CD14-positive monocyte (primary cell): ENCODE measurements around the gene SECISBP2. TPM values are rescaled to one million over a fixed set of nuclear protein-coding genes. Genes with fewer than 3 reads are reported as not detected.

Experiments
- DNase-seq, 3 donors: peaks; one replicate each; pipeline ENCODE4 v3.0.0-alpha.2; 2011 to 2022
- H2AFZ ChIP-seq: 2 replicates; pipeline ENCODE4 v1.6.0; 2012; ENCODE audit warnings: mild to moderate bottlenecking, low read depth, low read length, inconsistent platforms; ENCODE audit not compliant: insufficient read depth, poor library complexity, severe bottlenecking
- H3K27ac ChIP-seq, 2 donors: 1 replicate in 1 of 2; 2 replicates in 1 of 2; pipeline ENCODE4 v1.5.1; 2012 to 2013; ENCODE audit warnings: low read length in 2 of 2, control low read depth in 1 of 2, inconsistent platforms in 1 of 2, low read depth in 1 of 2, mild to moderate bottlenecking in 1 of 2
- H3K27me3 ChIP-seq, 2 donors: one replicate each; pipeline versions ENCODE4 v1.6.0 to v1.6.1; 2011 to 2013; ENCODE audit warnings: low read length in 2 of 2; ENCODE audit not compliant: control insufficient read depth in 2 of 2, insufficient read depth in 2 of 2
- H3K36me3 ChIP-seq, 2 donors: replicated peaks in 1 of 2; 1 replicate in 1 of 2; 2 replicates in 1 of 2; pipeline versions ENCODE4 v1.5.1 to v1.6.1; 2012 to 2013; ENCODE audit warnings: low read length in 2 of 2, control low read depth in 1 of 2, inconsistent platforms in 1 of 2, mild to moderate bottlenecking in 1 of 2; ENCODE audit not compliant: insufficient read depth in 2 of 2, control insufficient read depth in 1 of 2
- H3K4me1 ChIP-seq, 2 donors: 1 replicate in 1 of 2; 2 replicates in 1 of 2; pipeline versions ENCODE4 v1.5.1 to v1.6.1; 2012 to 2013; ENCODE audit warnings: low read length in 2 of 2, control low read depth in 1 of 2, inconsistent platforms in 1 of 2, mild to moderate bottlenecking in 1 of 2, moderate library complexity in 1 of 2; ENCODE audit not compliant: insufficient read depth in 2 of 2, control insufficient read depth in 1 of 2
- H3K4me2 ChIP-seq: replicated peaks from 2 replicates; pipeline ENCODE3; 2012; ENCODE audit warnings: low read length, moderate library complexity, mild to moderate bottlenecking; ENCODE audit not compliant: poor library complexity, severe bottlenecking; ENCODE audit errors: extremely low read depth
- H3K4me3 ChIP-seq, 3 experiments: fragments of 200-600 bp in 1 of 3; sonication (generic) in 1 of 3; replicated peaks in 1 of 3; 1 replicate in 2 of 3; 2 replicates in 1 of 3; pipeline ENCODE4 v1.5.1; 2011 to 2013; ENCODE audit warnings: low read length in 3 of 3, mild to moderate bottlenecking in 3 of 3, control low read depth in 2 of 3, low read depth in 2 of 3, inconsistent platforms in 1 of 3, moderate library complexity in 1 of 3
- H3K79me2 ChIP-seq: 2 replicates; pipeline ENCODE4 v1.6.0; 2012; ENCODE audit warnings: mild to moderate bottlenecking, control low read depth, inconsistent platforms, low read length, moderate library complexity; ENCODE audit not compliant: insufficient read depth
- H3K9ac ChIP-seq: 2 replicates; pipeline ENCODE4 v1.6.0; 2017; ENCODE audit warnings: low read length, mild to moderate bottlenecking; ENCODE audit not compliant: insufficient read depth, poor library complexity, severe bottlenecking
- H3K9me3 ChIP-seq, 2 donors: replicated peaks in 1 of 2; 1 replicate in 1 of 2; 2 replicates in 1 of 2; pipeline versions ENCODE4 v1.5.1 to v1.6.1; 2012 to 2013; ENCODE audit warnings: low read length in 2 of 2, control low read depth in 1 of 2; ENCODE audit not compliant: control insufficient read depth in 1 of 2, insufficient read depth in 1 of 2
- H4K20me1 ChIP-seq: 2 replicates; pipeline ENCODE4 v1.6.0; 2012; ENCODE audit warnings: mild to moderate bottlenecking, low read length, control low read depth, moderate library complexity; ENCODE audit not compliant: insufficient read depth
- H3K27ac Mint-ChIP-seq, 7 donors: one replicate each; pipeline ENCODE4 v1.8.0; 2020; ENCODE audit warnings: mild to moderate bottlenecking in 7 of 7, mixed read lengths in 7 of 7, moderate library complexity in 6 of 7, inconsistent platforms in 2 of 7
- H3K27me3 Mint-ChIP-seq, 3 donors: one replicate each; pipeline ENCODE4 v1.8.0; 2021 to 2022; ENCODE audit warnings: low read depth in 3 of 3, mild to moderate bottlenecking in 3 of 3, mixed read lengths in 3 of 3, moderate library complexity in 3 of 3, inconsistent platforms in 1 of 3
- H3K36me3 Mint-ChIP-seq, 2 donors: one replicate each; pipeline ENCODE4 v1.8.0; 2020; ENCODE audit warnings: mixed read lengths in 2 of 2, inconsistent platforms in 1 of 2, mild to moderate bottlenecking in 1 of 2
- H3K4me1 Mint-ChIP-seq: one replicate; pipeline ENCODE4 v1.8.0; 2020; ENCODE audit warnings: mild to moderate bottlenecking, mixed read lengths
- H3K4me3 Mint-ChIP-seq, 2 donors: one replicate each; pipeline ENCODE4 v1.8.0; 2020; ENCODE audit warnings: mild to moderate bottlenecking in 2 of 2, mixed read lengths in 2 of 2, moderate library complexity in 1 of 2
- H3K9me3 Mint-ChIP-seq, 7 donors: one replicate each; pipeline ENCODE4 v1.8.0; 2020 to 2022; ENCODE audit warnings: mixed read lengths in 7 of 7, mild to moderate bottlenecking in 6 of 7, moderate library complexity in 6 of 7, inconsistent platforms in 2 of 7
- CTCF ChIP-seq: fragments of 200-600 bp; IDR thresholded peaks from one replicate; pipeline ENCODE4 v1.8.0; 2022; ENCODE audit warnings: antibody characterized with exemption, mild to moderate bottlenecking
- WGBS: methylation state at CpG from one replicate; pipeline ENCODE4 v1.1.5; 2013; ENCODE audit warnings: missing lambda C conversion rate; ENCODE audit not compliant: insufficient coverage; 5-methylcytosine and 5-hydroxymethylcytosine counted together
- intact Hi-C, 2 donors: fragments of 100-400 bp; cut with micrococcal nuclease; formaldehyde crosslinking; loops; one replicate each; pipeline versions ENCODE4 v1.15.0 to v1.15.1; 2023
- polyA plus RNA-seq, 3 donors: library from polyadenylated mRNA; depleted of rRNA in 1 of 3; unstranded in 2 of 3; stranded (reverse) in 1 of 3; fragments of 300-500 nt in 2 of 3; fragments of >200 nt in 1 of 3; fragmentation: Illumina TruSeq in 2 of 3; gene quantifications; 1 replicate in 2 of 3; 2 replicates in 1 of 3; pipeline ENCODE4 v1.2.3, GENCODE V29; 2012 to 2021

SECISBP2 gene
- polyA plus RNA-seq, 3 donors = 8.6 to 51.4 (median 9.8) TPM

GRCh38 chr9:89352451-89352850 is 34.2 kb downstream of the SECISBP2 start:
- peak overlapping the region; percentile 24 for H3K9ac ChIP-seq
- H3K79me2 ChIP-seq = peaks cover 7% of the 10 kb centered on the region
- H3K4me1 Mint-ChIP-seq = peaks cover 30% of the 10 kb centered on the region
- TF ChIP-seq CTCF = no peak
- H3K36me3 Mint-ChIP-seq = peaks cover 87 to 98% of the 10 kb centered on the region in 2 donors
- peak overlapping the region in 1 of 3 experiments; percentile 50 for H3K4me3 ChIP-seq
- H3K9me3 ChIP-seq = no peaks in the 10 kb centered on the region
- peaks cover 24 to 28% of the 10 kb centered on the region in 2 donors for H3K4me1 ChIP-seq
- DNase-seq = no peak
- H3K4me3 Mint-ChIP-seq = peak overlapping the region; percentile 52 to 66
- H3K27me3 ChIP-seq = no peaks in the 10 kb centered on the region
- H2AFZ ChIP-seq = no peak overlapping the region
- peak overlapping the region; percentile 84 to 93 (median 91) for H3K27ac Mint-ChIP-seq
- H3K9me3 Mint-ChIP-seq = no peaks in the 10 kb centered on the region
- H3K4me2 ChIP-seq = peak overlapping the region; percentile 56
- H3K27me3 Mint-ChIP-seq = no peaks in the 10 kb centered on the region
- intact Hi-C loops = no loop called here
- peaks cover 82 to 90% of the 10 kb centered on the region in 2 donors for H3K36me3 ChIP-seq
- no peaks in the 10 kb centered on the region for H4K20me1 ChIP-seq
- peak overlapping the region; percentile 61 to 83 for H3K27ac ChIP-seq
- WGBS = 64% methylated on average over 2 of the region's 3 CpGs

GRCh38 chr9:89352874-89353649 is 34.8 kb downstream of the SECISBP2 start:
- peaks cover 30% of the 10 kb centered on the region for H3K4me1 Mint-ChIP-seq

More at GRCh38 chr9:89352874-89353649, 34.8 kb downstream of the SECISBP2 start:
- Histone ChIP-seq H3K9ac (peak overlapping the region; percentile 22), H3K9me3 (no peaks in the 10 kb centered on the region), H2AFZ (no peak overlapping the region), H3K27ac (peak overlapping the region in 1 of 2 donors; percentile 83), H3K4me3 (peak overlapping the region in 1 of 3 experiments; percentile 16), H3K36me3 (peaks cover 82 to 90% of the 10 kb centered on the region in 2 donors), H4K20me1 (peaks cover 5% of the 10 kb centered on the region), H3K4me1 (peaks cover 24 to 28% of the 10 kb centered on the region in 2 donors), H3K79me2 (peaks cover 7% of the 10 kb centered on the region), H3K4me2 (peak overlapping the region; percentile 56), H3K27me3 (no peaks in the 10 kb centered on the region)
- WGBS = 97% methylated on average over 7 of the region's 8 CpGs
- H3K27me3 Mint-ChIP-seq = no peaks in the 10 kb centered on the region
- no peaks in the 10 kb centered on the region for H3K9me3 Mint-ChIP-seq
- H3K27ac Mint-ChIP-seq = peak overlapping the region; percentile 79 to 93 (median 89)
- intact Hi-C loops = no loop called here
- DNase-seq = no peak
- no peak for TF ChIP-seq CTCF
- peaks cover 88 to 98% of the 10 kb centered on the region in 2 donors for H3K36me3 Mint-ChIP-seq
- peak overlapping the region in 1 of 2 donors; percentile 17 for H3K4me3 Mint-ChIP-seq
